HEK293T (cell line): Measurements from ENCODE around the gene RNF148.
"Not testable (repeated sequence)": the region's sequence is repeated elsewhere in the genome, so short reads cannot be mapped to it uniquely, and the experiment has no call there.

ENCODE experiments used
- CTCF ChIA-PET: fragments of 350-600 bp; formaldehyde crosslinking; extraction: SDS; loops from one replicate; lab custom pipeline; 2021; ENCODE audit warnings: antibody characterized with exemption, inconsistent platforms; lab: Yijun Ruan, JAX
- POLR2A ChIA-PET: fragments of 350-600 bp; formaldehyde crosslinking; extraction: SDS; loops from one replicate; lab custom pipeline; 2020; ENCODE audit warnings: antibody characterized with exemption, inconsistent platforms; lab: Yijun Ruan, JAX
- DNase-seq: peaks from one replicate; pipeline ENCODE4 v3.0.0; 2012; ENCODE audit warnings: mixed read lengths; ENCODE audit errors: extremely low spot score
- ARNT ChIP-seq: fragments of 450-650 bp; IDR thresholded peaks from 2 replicates; pipeline ENCODE4 v1.6.1; 2017; ENCODE audit warnings: mild to moderate bottlenecking
- BHLHE40 ChIP-seq: fragments of 450-650 bp; IDR thresholded peaks from 2 replicates; pipeline ENCODE4 v1.6.1; 2016; ENCODE audit warnings: mild to moderate bottlenecking, moderate library complexity, borderline replicate concordance
- CTBP1 ChIP-seq: fragments of 450-650 bp; IDR thresholded peaks from 2 replicates; pipeline ENCODE4 v1.6.1; 2016; ENCODE audit warnings: borderline replicate concordance
- ELF4 ChIP-seq: fragments of 450-650 bp; IDR thresholded peaks from 2 replicates; pipeline ENCODE4 v1.6.1; 2017; ENCODE audit warnings: antibody characterized with exemption
- FOXA1 ChIP-seq: fragments of 450-650 bp; IDR thresholded peaks from 2 replicates; pipeline ENCODE4 v1.6.1; 2016; ENCODE audit warnings: mild to moderate bottlenecking
- FOXK2 ChIP-seq: fragments of 450-650 bp; IDR thresholded peaks from 2 replicates; pipeline ENCODE4 v1.6.1; 2016; ENCODE audit warnings: mild to moderate bottlenecking
- FOXM1 ChIP-seq: fragments of 450-650 bp; IDR thresholded peaks from 2 replicates; pipeline ENCODE4 v1.6.1; 2017; ENCODE audit warnings: mild to moderate bottlenecking, borderline replicate concordance
- HDGF ChIP-seq: fragments of 450-650 bp; IDR thresholded peaks from 2 replicates; pipeline ENCODE4 v1.6.1; 2017; ENCODE audit warnings: antibody characterized with exemption, borderline replicate concordance
- L3MBTL2 ChIP-seq: fragments of 450-650 bp; conservative IDR thresholded peaks from 2 replicates; pipeline ENCODE4 v1.6.1; 2016; ENCODE audit warnings: mild to moderate bottlenecking
- LEF1 ChIP-seq: fragments of 450-650 bp; IDR thresholded peaks from 2 replicates; pipeline ENCODE4 v1.6.1; 2017; ENCODE audit warnings: mild to moderate bottlenecking, borderline replicate concordance
- NFRKB ChIP-seq: fragments of 450-650 bp; IDR thresholded peaks from 2 replicates; pipeline ENCODE4 v1.6.1; 2016; ENCODE audit warnings: mild to moderate bottlenecking, moderate library complexity
- PKNOX1 ChIP-seq: fragments of 450-650 bp; IDR thresholded peaks from 2 replicates; pipeline ENCODE4 v1.6.1; 2016
- SP1 ChIP-seq: fragments of 450-650 bp; IDR thresholded peaks from 2 replicates; pipeline ENCODE4 v1.6.1; 2017
- SUZ12 ChIP-seq: fragments of 450-650 bp; IDR thresholded peaks from 2 replicates; pipeline ENCODE4 v1.6.1; 2016; ENCODE audit warnings: mild to moderate bottlenecking
- TARDBP ChIP-seq: fragments of 450-650 bp; IDR thresholded peaks from 2 replicates; pipeline ENCODE4 v1.6.1; 2016
- ZNF384 ChIP-seq: fragments of 450-650 bp; IDR thresholded peaks from 2 replicates; pipeline ENCODE4 v1.6.1; 2016

Gene RNF148

GRCh38 chr7:122692769-122693309, 9.9 kb downstream of the RNF148 start:
- no peak for DNase-seq
- ChIA-PET POLR2A (no interaction called here), CTCF (no interaction called here)
- TF ChIP-seq L3MBTL2: no peak

DNA sequence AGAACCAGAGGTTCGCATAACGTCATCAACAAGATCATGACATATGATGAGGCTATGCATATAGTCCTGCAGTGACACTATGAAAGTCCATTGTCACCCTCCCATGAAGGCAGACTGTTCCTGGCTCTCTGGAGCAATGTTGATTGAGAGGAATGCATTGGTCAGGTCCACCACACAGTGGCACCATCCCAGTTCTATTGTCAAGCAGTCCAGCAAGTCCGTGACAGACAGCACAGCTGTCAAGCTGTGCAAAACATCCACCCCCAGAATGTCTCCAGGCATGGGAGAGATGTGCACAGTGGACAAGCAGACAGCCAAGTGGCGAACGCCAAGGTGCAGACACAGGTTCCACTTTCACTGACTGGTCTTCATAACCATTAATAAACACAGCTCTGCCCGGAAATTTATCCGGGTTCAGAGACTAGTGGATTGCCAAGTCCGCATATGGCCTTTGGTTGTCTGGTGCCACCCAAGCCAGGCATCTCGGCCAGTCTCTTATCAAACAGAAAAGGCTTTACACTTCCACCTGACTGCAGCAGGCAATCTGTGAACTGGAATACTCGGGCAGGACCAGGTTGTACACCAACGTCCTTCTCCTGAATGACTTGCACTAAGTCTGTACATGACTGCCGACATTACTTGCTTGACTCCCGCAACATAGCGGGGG, 11.0 kb downstream of the RNF148 start:
- ChIA-PET POLR2A (interaction anchor here (0.7 kb wide), 1 partner anchor 56 kb away, joined by 3 read pairs; no protein-coding TSS in a partner anchor), CTCF (no interaction called here)
- TF ChIP-seq SUZ12 (no peak), ZNF384 (no peak)
- DNase-seq: no peak

- no peak for DNase-seq
Observed at GRCh38 chr7:122689346-122690109, 13.2 kb downstream of the RNF148 start.

DNA sequence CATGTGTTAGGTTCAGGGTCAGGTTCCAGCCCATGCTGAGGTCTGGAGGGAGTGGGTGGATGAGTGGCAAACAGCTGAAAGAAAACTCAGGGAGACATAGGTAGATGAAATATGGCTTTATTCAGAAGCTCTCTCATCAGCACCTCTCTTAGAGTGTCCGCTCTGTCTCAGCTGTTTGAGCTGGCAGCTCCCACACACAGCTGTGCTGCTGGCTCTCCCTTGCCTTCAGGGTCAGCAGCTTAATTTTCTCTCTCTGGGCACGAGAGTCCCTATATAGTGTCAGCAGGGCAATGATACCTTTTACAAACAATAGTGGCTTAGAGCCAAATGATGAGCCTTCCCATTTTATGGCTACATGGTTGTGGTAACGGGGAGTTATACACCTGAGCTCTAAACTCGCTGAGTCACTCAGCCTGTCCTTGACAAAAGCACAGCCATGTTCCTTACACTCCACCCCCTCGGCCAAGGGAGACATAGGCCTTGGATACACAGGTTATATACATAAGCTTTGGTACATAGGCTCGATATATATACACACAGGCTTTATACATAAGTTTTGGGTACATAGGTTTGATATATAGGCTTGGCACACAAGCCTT, 14.2 kb downstream of the RNF148 start:
- DNase-seq: no peak
- POLR2A ChIA-PET: no interaction called here
- TF ChIP-seq ZNF384: no peak
- CTCF ChIA-PET: no interaction called here

More at GRCh38 chr7:122689346-122690109, 13.2 kb downstream of the RNF148 start:
- CTCF ChIA-PET: no interaction called here
- POLR2A ChIA-PET: no interaction called here
- TF ChIP-seq HDGF: no peak
- TF ChIP-seq ARNT: no peak
- no peak for TF ChIP-seq BHLHE40
- TF ChIP-seq CTBP1: no peak
- TF ChIP-seq NFRKB: no peak
- TF ChIP-seq SP1: no peak

- DNase-seq: no peak
- ChIA-PET CTCF (no interaction called here), POLR2A (no interaction called here)
- TF ChIP-seq SUZ12: no peak
- TF ChIP-seq TARDBP: no peak
- no peak for TF ChIP-seq HDGF
- TF ChIP-seq ARNT: no peak
- TF ChIP-seq SP1: no peak
Observed at GRCh38 chr7:122686360-122686878, 16.3 kb downstream of the RNF148 start.

- TF ChIP-seq L3MBTL2: no peak
- TF ChIP-seq BHLHE40: no peak
- no peak for TF ChIP-seq NFRKB
- TF ChIP-seq ZNF384: no peak
- TF ChIP-seq SP1: no peak
- no peak for TF ChIP-seq PKNOX1
- TF ChIP-seq ELF4: no peak
- TF ChIP-seq TARDBP: no peak
- ChIA-PET CTCF (no interaction called here), POLR2A (no interaction called here)
- no peak for DNase-seq
Observed at GRCh38 chr7:122684504-122684903, 18.2 kb downstream of the RNF148 start.

DNA sequence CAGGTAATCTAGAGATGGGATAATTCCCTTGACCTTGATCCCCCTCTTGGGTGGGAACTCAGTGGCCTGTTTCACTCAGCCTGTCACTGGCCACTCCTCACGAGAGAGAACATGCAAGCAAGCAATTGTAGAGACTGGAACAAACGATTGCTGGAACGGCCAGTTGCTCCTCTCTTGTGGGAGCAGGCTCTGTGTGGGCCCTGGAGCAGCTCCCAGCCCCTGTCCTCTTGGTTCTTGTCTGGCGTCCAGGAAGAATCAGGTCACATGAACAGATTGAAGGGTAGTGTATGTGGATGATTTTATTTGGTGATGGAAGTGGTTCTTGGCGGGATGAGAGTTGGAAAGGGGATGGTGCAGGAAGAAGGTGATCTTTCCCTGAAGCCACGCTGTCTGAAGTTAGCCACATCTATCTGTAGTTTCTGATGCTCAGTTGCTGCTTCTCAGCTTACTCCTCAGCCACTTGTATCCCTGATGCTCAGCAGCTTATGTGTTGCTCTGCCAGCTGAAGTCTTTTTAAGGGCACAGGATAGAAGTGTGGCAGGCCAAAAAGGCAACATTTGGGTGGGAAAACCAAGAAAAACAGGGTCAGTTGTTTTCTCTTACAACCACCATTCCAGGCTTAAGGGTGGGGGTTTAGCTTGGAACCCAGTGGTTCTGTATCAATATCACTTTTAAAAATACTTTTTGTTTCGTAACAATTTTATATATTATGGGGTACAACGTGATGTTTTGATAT, 19.7 kb downstream of the RNF148 start:
- TF ChIP-seq ELF4 (no peak), FOXA1 (no peak), NFRKB (no peak), BHLHE40 (no peak), ARNT (no peak), FOXK2 (no peak), HDGF (no peak), CTBP1 (no peak), L3MBTL2 (no peak), SUZ12 (no peak), SP1 (no peak), FOXM1 (no peak), ZNF384 (no peak), PKNOX1 (no peak), LEF1 (no peak), TARDBP (no peak)

DNA sequence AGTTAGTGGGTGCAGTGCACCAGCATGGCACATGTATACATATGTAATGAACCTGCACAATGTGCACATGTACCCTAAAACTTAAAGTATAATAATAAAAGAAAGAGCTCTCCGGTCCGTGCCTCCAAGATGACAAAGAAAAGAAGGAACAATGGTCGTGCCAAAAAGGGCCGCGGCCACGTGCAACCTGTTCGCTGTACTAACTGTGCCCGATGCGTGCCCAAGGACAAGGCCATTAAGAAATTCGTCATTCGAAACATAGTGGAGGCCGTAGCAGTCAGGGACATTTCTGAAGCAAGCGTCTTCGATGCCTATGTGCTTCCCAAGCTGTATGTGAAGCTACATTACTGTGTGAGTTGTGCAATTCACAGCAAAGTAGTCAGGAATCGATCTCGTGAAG, 21.5 kb downstream of the RNF148 start:
- CTCF ChIA-PET, DNase-seq, POLR2A ChIA-PET: not testable (repeated sequence)

More for the DNA sequence above, 19.7 kb downstream of the RNF148 start:
- CTCF ChIA-PET: no interaction called here
- no peak for DNase-seq
- POLR2A ChIA-PET: no interaction called here
